GM13977 (cell line): ENCODE data around the gene DNAH7.

Experiments
- DNase-seq: peaks from one replicate; pipeline ENCODE4 v3.0.0; 2012; ENCODE audit warnings: low spot score
- in situ Hi-C: fragments of 300-500 bp; cut with MboI; formaldehyde crosslinking; loops from one replicate; pipeline ENCODE4 v1.12.0; 2022; ENCODE audit warnings: low sequenced_read_pairs, low pct_unique_long_range_greater_than_20kb, mixed read lengths, inconsistent platforms; ENCODE audit not compliant: unreplicated experiment
- TF ChIP-seq, protein P1 (sequence below): IDR thresholded peaks from 2 replicates; pipeline ENCODE4 v1.5.1; 2012; ENCODE audit warnings: mild to moderate bottlenecking, control low read depth; ENCODE audit not compliant: insufficient read depth; ENCODE audit errors: extremely low read depth, missing control alignments

DNAH7 gene

GRCh38 chr2:196104066-196104465, 35.4 kb upstream of the DNAH7 start:
- TF ChIP-seq, protein P1, sequence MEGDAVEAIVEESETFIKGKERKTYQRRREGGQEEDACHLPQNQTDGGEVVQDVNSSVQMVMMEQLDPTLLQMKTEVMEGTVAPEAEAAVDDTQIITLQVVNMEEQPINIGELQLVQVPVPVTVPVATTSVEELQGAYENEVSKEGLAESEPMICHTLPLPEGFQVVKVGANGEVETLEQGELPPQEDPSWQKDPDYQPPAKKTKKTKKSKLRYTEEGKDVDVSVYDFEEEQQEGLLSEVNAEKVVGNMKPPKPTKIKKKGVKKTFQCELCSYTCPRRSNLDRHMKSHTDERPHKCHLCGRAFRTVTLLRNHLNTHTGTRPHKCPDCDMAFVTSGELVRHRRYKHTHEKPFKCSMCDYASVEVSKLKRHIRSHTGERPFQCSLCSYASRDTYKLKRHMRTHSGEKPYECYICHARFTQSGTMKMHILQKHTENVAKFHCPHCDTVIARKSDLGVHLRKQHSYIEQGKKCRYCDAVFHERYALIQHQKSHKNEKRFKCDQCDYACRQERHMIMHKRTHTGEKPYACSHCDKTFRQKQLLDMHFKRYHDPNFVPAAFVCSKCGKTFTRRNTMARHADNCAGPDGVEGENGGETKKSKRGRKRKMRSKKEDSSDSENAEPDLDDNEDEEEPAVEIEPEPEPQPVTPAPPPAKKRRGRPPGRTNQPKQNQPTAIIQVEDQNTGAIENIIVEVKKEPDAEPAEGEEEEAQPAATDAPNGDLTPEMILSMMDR, result no peak
- in situ Hi-C loops, result no loop called here
- no peak for DNase-seq

GRCh38 chr2:196103626-196104025, 35.0 kb upstream of the DNAH7 start:
- in situ Hi-C loops, result no loop called here
- no peak for DNase-seq
- TF ChIP-seq, protein P1, result no peak

GRCh38 chr2:196101325-196101991, 32.8 kb upstream of the DNAH7 start:
- TF ChIP-seq, protein P1, result peak; percentile 2
- DNase-seq, result peak; percentile 58
- in situ Hi-C loops, result no loop called here

- TF ChIP-seq, protein P1, result no peak
- DNase-seq, result no peak
- in situ Hi-C loops, result no loop called here
Measured at GRCh38 chr2:196099916-196100315, 31.3 kb upstream of the DNAH7 start.

GRCh38 chr2:196097864-196098660, 29.4 kb upstream of the DNAH7 start:
- in situ Hi-C loops, result no loop called here
- DNase-seq, result no peak
- TF ChIP-seq, protein P1, result no peak

DNA sequence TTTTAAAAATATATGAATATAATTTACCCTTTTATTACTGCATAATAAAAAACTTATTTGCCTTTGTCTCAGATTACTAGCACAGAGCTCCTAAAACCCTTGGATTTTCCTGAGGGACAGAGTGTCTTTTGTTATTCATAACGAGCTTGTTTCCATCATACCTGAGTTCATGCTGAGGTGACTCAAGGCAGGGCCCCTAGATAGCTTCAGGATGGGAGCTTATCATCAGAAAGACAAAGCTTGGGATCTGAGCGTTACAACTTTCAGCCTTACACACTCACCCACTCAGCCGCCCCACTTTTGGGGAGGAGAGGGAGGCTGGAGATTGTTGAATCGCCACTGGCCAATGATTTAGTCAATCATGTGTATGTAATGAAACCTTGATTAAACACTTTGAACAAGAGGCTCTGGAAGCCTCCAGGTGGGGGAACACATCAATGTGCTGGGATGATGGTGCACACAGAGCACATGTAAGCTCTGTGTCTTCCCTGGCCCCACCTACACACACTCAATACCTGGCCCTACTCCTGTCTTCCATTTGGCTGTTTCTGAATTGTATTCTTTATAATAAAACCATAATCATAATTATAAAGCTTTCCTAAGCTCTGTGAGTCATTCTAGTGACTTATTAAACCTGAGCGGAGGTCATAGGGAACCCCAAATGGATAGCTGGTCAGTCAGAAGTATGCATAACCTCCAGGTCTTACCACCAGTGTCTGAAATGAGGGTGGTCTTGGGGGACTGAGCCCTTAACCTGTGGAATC, 28.5 kb upstream of the DNAH7 start:
- TF ChIP-seq, protein P1, result no peak
- no peak for DNase-seq
- in situ Hi-C loops, result no loop called here
